GM19240 (cell line): Measurements from ENCODE around the gene THAP12.
"Not testable (repeated sequence)": the region's sequence is repeated elsewhere in the genome, so short reads cannot be mapped to it uniquely, and the experiment has no call there.

Experiments used
- DNase-seq: peaks from one replicate; pipeline ENCODE4 v3.0.0; 2011; ENCODE audit warnings: low spot score; ENCODE audit not compliant: insufficient read length

The THAP12 gene, protein sequence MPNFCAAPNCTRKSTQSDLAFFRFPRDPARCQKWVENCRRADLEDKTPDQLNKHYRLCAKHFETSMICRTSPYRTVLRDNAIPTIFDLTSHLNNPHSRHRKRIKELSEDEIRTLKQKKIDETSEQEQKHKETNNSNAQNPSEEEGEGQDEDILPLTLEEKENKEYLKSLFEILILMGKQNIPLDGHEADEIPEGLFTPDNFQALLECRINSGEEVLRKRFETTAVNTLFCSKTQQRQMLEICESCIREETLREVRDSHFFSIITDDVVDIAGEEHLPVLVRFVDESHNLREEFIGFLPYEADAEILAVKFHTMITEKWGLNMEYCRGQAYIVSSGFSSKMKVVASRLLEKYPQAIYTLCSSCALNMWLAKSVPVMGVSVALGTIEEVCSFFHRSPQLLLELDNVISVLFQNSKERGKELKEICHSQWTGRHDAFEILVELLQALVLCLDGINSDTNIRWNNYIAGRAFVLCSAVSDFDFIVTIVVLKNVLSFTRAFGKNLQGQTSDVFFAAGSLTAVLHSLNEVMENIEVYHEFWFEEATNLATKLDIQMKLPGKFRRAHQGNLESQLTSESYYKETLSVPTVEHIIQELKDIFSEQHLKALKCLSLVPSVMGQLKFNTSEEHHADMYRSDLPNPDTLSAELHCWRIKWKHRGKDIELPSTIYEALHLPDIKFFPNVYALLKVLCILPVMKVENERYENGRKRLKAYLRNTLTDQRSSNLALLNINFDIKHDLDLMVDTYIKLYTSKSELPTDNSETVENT

GRCh38 chr11:76380977-76381719, at the start of gene THAP12, which contains the start of gene GVQW3:
Gene THAP12 (minus strand): TSS chr11:76381132. CDS start chr11:76380836, 296 bp downstream.
Gene GVQW3 (plus strand): TSS chr11:76381323. CDS start chr11:76381829, 506 bp downstream.
- peak; percentile 88 for DNase-seq

DNA sequence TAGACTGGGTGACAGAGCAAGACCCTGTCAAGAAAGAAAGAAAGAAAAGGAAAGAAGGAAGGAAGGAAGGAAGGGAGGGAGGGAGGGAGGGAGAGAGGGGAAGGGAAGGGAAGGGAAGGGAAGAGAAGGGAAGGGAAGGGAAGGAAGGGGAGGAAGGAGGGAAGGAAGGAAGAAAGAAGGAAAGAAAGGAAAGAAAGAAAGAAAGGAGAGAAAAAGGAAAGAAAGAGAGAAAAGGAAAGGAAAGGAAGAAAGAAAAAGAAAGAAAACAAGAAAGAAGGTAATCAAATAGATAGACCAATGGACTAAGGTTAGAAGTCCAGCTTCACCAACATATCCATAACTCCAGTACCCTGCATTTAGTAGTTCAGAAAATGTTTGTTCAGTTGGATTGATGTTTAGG, 45.7 kb upstream of the THAP12 start:
- DNase-seq: no peak

DNA sequence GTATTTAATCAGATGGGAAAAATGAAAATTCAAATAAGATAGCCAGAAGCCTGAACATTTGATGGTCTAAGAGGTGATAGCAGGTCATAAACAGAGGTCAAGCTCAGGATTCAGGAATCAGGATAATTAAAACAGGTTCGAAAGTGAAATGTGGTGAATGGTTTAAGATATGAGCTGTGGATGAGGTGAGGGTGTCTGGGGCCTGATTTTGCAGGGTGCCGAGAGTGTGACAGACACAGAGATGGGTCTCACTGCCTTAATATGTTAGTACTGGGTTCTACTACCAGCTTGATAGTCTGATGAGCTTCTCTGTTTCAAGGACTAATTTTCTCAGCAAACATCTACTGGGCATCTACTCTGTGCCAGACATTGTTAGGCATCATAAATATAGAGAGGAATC, 44.0 kb upstream of the THAP12 start:
- DNase-seq: no peak

- DNase-seq: no peak
These were observed 43.4 kb upstream of the THAP12 start for GRCh38 chr11:76424379-76424778.

DNA sequence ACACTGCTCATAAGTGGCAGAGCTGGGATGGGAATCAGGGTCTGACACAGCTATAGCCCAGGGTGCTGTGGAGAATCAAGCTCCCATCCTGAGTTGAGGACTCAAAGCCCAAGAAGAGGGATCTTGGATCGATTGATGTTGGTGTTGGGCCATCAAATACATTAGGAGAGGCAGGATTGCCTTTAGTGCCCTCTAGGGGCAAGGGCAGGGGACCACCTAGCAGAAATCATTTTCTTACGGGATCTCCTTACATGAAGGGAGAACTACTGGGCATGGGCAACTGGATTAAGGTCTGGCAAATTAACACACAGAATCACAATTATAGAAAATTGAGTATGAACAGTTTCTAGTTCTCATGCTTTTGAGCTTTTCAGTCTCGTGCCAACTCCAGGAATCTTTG, 39.0 kb upstream of the THAP12 start:
- peak; percentile 13 for DNase-seq

- no peak for DNase-seq
These were observed 34.1 kb upstream of the THAP12 start for GRCh38 chr11:76415073-76415472.

- no peak for DNase-seq
These were observed 30.0 kb upstream of the THAP12 start for GRCh38 chr11:76410851-76411357.

DNA sequence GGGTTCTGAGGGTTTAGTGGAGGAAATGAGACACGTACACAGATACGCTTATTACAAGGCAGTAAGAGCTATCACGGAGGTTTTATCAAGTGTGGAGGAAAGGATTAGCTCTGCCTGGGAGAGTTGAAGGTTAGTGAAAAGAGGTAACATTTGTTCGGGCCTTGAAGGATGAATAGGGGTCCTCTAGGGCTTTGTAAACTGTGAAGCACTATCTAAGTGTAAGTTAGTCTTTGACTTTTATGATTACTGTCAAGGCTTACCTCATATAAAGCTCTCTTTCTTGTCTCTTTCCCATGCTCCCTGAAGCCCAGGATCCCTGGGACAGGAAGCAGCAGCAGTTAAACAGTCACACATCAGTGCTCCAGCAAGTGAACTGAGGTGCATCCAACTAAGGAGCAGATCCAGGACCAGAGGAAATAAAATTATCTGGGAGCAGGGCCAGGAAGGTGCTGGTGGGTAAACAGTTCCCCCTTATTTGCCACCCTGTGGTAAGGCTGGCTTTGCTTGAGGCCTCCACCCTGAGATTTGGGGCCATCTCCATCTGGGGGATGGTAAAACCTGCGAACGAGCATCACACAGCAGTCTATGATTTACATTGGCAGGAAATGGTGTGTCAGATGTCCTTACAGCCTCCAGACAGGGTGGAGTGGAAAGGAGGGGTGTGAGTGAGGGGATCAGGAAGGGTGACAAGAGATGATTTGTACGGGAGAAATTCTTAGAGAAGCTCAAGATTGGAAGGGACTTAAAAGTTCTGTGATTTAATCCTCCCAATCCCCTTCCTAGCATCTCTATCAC, 27.4 kb upstream of the THAP12 start:
- DNase-seq: no peak

GRCh38 chr11:76406359-76406758, 25.4 kb upstream of the THAP12 start:
- DNase-seq: no peak

DNA sequence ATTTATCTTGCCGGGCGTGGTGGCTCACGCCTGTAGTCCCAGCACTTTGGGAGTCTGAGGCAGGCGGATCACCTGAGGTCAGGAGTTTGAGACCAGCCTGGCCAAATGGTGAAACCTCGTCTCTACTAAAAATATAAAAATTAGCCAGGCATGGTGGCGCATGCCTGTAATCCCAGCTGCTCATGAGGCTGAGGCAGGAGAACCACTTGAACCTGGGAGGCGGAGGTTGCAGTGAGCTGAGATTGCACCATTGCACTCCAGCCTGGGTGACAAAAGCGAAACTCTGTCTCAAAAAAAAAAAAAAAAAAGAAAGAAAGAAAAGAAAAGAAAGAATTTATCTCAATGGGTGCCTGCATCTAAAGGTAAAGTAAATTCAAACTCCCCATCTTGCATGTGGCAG, 20.6 kb upstream of the THAP12 start:
- DNase-seq: not testable (repeated sequence)

DNA sequence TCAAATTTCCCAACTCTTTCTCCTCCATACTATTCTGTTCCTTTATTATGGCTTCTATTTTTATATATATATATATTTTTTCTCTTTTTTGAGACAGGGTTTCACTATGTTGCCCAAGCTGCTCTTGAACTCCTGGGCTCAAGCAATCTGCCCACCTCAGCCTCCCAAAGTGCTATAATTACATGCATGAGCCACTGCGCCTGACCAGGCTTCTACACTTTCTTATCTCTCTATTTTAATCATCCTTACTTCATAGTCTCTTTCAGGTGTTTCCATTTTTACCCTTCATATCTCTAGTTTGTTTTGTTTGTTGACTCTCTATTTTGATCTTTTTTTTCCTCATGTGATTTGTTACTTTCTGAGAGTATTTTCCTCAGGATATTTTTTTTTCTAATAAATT, 20.0 kb upstream of the THAP12 start:
- DNase-seq: no peak

GRCh38 chr11:76397383-76397782, 16.5 kb upstream of the THAP12 start:
- no peak for DNase-seq

- DNase-seq: no peak
These were observed 14.4 kb upstream of the THAP12 start for GRCh38 chr11:76395296-76395695.

GRCh38 chr11:76394411-76394810, 13.5 kb upstream of the THAP12 start:
- no peak for DNase-seq

- DNase-seq: no peak
These were observed 11.9 kb upstream of the THAP12 start for GRCh38 chr11:76392870-76393269.

GRCh38 chr11:76391811-76392475, 11.0 kb upstream of the THAP12 start:
- no peak for DNase-seq

GRCh38 chr11:76391021-76391420, 10.1 kb upstream of the THAP12 start:
- DNase-seq: no peak

GRCh38 chr11:76388408-76388807, 7.5 kb upstream of the THAP12 start:
- DNase-seq: no peak

DNA sequence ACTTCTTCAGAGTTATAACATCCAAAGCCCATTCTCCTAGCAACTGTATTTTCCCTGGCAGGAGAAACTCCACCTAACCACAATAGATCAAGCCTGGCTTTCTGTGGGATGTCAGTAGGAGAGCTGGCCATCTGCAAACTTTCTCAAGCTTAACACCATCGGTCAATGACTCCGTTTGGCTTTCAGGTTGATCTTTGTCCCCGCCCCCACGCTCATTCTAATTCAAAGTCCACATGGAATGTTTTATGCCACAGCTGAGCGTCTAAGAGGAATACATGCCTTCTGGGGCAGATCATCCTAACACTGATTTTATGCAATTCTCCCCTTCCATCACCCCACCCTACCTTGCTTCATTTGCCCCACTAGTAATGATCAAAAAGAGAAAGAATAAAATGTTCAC, 5.0 kb upstream of the THAP12 start:
- no peak for DNase-seq

GRCh38 chr11:76382209-76382608, 1.3 kb upstream of the THAP12 start:
- DNase-seq: no peak
